Caki2 (cell line): Measurements from ENCODE around the gene GZMB. TPM values are rescaled to one million over a fixed set of nuclear protein-coding genes. Genes with fewer than 3 reads are reported as not detected.
"Not testable (repeated sequence)": the region's sequence is repeated elsewhere in the genome, so short reads cannot be mapped to it uniquely, and the experiment has no call there.

ENCODE experiments used
- DNase-seq: peaks from one replicate; pipeline ENCODE4 v3.0.0-alpha.2; 2015; ENCODE audit warnings: low read depth
- in situ Hi-C: cut with HindIII; loops from 2 replicates; pipeline ENCODE4 v1.10.0; 2016; ENCODE audit warnings: low sequenced_read_pairs, low pct_unique_long_range_greater_than_20kb, mixed read lengths
- total RNA-seq: library from RNA; depleted of rRNA; stranded (reverse); fragments of >200 nt; shearing (Covaris generic); gene quantifications from 2 replicates; pipeline ENCODE4 v1.2.3, GENCODE V29; 2014; ENCODE audit warnings: low replicate concordance; rRNA removed

GZMB gene, protein sequence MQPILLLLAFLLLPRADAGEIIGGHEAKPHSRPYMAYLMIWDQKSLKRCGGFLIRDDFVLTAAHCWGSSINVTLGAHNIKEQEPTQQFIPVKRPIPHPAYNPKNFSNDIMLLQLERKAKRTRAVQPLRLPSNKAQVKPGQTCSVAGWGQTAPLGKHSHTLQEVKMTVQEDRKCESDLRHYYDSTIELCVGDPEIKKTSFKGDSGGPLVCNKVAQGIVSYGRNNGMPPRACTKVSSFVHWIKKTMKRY
- total RNA-seq, result not detected in 2 replicates

DNA sequence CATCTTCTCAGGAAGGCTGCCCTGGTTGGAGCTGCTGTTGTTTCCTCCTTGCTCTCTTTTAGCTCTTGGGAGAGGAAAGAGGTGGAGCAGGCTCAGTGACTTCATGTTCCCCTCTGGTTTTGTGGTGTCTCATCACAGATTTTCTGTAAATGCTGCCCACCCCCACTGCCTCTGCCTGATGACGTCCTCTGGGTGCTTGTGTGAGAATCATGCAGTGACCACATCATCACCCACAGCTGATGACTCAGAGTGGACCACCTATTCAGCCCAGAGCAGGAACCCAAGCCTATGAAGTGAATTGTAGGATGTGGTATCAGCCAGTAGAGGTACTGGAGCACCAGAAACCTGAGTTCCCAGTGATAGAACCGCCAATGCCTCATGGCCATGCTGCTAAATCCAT, at the start of gene GZMB:
Gene GZMB (minus strand): TSS at position 33 of the 400 bp plus-strand sequence. CDS start 30 bp downstream, at position 3.
- in situ Hi-C loops, result no loop called here
- no peak for DNase-seq

DNA sequence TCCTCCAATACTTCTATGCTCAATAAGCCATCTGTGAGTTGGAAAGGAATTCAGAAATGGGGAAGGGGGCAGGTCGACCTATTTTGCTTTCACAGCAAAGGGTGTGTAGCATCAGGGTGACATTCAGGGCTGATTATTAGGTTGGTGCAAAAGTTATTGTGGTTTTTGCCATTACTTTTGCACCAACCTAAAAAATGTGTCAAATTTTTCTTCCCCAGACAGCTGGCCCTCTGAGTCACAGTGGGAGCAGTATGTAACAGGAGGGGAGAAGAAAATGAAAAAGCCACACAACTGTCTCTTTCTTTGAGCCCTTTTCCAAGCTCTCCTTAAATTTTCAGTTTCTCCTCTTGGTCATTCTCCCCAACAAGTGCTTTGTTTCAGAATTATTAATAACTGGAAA, 47.1 kb upstream of the GZMB start:
- no peak for DNase-seq

DNA sequence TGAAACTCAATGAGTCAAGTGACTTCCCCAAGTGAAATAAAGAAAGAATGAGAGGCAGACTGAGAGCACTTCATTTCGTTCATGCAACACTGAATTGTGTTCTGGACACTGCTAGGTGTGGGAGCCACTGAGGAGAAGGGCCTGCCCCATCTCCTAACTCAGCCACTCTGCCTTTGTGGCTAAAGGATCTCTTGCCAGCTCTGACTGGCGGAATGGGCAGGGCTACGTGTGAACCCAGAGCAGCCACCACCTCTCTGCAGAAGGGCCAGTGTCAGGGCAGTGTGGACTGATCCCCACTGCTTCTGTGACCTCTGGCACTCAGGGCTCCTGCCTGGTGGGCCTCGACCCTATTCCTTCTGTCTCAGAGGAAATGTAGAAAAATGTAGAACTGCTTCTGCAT, 46.5 kb upstream of the GZMB start:
- in situ Hi-C loops, result no loop called here
- no peak for DNase-seq

More for the DNA sequence above, 47.1 kb upstream of the GZMB start:
- in situ Hi-C loops, result no loop called here

DNA sequence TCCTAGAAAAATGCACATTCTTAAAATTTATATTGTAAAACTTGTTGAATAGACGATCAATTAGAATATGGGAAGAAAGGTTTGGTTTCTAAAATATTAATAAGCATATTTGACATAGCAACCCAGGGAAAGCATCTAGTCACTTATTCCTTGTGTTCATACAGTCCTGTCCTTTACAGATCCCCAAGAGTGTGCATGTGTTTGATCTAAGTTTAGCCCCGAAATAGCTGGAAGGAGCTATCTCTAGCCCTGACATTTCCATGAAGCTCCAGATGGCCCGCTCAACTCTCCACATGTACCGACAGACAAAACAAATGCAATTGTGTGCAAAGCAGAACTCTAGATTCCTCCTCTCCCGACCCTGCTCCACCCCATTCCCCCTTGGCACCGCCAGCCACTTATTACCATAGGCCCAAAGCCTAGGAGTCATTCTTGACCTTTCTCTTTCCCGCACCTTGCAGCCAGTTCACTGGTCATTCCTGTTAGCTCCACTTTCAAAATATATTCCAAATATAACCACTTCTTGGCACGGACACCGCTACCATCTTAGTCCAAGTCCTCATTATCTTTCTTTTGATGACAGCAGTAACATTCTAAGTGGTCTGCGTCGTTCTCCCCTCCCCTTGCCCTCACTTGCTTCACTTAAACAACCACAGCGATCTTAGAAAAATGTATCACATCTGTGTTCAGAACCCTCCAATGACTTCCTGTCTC, 45.4 kb upstream of the GZMB start:
- in situ Hi-C loops, result no loop called here
- DNase-seq, result no peak

DNA sequence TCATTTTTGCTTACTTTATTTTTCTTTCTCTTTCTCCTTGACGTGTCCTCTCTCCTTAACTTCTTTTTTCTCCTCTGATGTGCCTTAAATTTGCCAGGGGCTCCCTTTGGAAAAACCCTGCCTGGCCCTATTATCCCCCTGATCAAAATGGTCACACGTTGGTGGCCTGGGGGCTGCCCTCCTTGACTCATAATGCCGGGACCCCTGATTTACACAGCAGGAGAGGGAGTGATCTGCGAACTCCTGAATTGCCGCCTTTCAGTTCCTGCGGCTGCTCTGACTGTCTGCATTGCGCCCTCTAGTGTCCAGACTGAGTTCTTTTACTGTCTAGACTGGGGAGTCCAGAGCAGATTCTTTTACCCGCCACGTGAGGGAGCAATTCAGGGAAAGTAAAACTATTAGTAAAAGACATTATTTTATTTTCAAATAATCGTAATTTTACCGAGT, 44.8 kb upstream of the GZMB start:
- in situ Hi-C loops, result no loop called here
- peak; percentile 50 for DNase-seq

DNA sequence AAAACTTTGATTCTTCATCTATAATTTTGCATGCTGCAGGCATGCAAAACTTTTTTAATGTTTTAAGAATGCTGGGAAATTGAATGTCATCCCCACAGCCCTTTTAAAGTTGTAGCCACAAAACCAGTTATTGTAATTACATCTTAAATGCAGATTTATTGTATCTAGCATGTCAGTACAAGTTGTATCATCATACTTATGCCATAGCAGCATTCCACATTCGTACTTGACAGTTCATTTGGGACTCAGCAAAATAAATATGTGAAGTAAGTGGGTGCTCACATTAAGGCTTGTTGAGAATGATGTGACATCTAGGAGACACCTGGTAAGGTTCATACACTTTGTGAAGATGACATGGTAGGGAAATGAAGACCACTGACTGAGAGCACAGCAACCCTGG, 44.0 kb upstream of the GZMB start:
- no peak for DNase-seq
- in situ Hi-C loops, result no loop called here

DNA sequence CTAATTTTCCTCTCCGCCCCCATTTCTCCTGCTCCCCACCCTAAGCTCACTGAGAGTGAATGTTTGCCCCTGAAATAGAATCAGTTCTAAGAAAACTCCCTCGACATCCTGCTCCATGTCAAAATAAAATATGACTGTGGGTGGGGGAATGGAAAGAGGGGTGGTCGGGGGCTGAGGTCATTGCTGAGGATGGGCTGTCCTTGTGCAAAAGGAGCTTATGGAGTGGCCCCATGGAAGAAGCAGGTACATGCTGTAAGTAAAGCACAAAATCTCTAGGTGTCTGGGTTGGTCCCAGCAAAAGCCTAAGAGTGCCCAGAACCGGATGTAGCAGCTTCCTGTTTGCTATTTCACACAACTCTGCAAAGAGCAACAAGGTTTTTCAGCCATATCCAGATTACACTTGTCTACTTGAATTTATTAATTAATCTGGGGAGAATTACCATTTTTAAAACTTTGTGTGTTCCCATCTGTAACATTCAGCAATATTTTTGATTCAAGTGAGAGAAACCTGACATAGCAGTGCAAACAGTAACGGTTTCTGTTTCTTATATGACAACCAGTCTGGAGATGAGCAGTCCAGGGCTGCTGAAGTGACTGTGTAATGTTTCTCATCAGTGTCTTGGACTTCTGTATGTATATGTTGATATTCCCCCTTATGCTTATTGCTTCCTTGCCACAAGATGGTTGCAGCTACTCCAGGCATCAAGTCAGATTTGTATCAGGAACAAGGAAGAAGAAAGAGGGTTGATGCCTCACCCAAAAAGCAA, 40.4 kb upstream of the GZMB start:
- DNase-seq, result no peak
- in situ Hi-C loops, result no loop called here

DNA sequence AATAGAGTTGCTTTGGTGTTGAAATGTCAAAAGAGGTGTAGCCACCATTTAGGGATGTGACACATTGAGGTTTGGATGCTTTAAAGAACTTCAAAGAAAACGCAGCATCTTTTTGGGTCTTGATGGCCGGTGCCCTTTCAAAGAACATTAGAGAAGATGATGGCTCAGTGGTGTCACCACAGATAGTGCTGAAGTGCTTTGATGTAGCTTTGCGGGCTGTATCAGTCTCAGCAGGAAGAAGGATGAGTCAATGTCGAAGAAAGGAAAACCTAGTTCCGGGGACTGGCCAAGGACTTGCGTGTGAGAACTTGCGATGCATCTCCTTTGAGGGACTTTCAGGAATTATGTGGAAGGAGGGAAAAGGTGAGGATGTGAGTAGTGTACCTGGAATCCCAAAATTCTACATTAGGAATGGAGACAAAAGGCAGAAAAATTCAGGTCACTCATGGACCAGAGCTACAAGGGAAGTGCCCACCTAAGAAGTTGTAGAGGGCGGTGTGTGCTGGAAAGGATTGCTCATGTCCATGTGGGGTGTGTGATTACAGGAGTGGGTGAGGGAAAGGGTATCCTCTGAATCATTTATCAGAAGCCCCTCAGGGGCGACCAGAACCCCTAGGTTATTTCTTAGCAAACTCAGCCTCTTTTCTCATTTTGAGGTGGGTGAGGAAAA, 39.7 kb upstream of the GZMB start:
- no peak for DNase-seq
- in situ Hi-C loops, result no loop called here

DNA sequence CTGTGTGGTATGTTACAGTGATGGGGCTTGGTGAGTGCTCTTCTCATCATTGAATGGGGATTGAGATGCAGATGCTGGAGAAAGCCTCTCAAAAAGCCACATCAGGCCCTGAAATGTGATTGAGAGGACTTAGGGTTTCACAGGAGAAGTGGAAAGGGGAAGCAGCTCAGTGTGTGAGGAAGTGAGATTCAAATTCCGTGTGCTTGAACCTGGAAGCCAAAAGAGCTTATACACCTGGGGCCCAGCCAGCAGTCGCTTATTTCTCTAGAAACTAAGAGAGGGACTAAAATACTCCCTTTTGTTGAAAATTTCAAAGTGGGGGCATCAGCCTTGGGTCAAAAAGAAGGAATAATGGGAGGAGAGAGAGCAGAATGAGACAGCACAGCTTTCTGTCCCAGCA, 39.1 kb upstream of the GZMB start:
- DNase-seq, result no peak
- in situ Hi-C loops, result no loop called here

DNA sequence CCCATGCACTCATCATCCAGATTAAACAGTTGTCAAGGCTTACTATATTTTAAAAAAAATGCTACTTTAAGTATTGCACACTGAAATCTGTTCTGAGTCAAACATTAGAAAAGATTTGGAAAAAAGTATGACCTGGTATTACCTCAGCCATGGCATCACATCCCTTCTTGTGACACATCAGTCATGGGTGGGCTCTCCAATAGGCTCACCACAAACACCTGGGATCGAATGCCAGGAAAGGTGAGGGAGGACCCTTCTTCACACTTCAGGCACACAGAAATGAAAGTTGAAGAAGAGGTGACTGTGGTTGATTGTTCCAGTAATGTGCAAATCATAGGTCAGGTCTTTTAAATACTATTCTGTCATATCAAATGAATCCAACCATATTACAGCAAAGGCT, 36.6 kb upstream of the GZMB start:
- no peak for DNase-seq
- in situ Hi-C loops, result no loop called here

DNA sequence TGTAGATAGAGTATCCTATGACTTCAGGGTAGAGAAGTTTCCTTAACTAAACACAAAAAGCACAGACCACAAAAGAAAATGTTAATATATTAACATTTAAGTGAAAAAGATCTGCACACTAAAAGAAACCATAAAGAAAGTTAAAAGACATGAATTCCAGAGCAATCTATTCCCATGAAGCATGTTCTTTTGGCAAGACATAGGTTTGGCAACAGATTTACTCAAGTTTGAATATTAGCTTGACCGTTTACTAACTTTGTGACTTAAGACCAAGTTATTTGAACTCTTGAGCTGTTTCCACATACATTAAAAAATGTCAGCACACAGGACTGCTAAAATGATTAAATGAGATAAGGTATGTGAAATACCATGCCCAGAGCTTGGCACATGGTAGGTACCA, 35.7 kb upstream of the GZMB start:
- in situ Hi-C loops, result no loop called here
- DNase-seq, result no peak

DNA sequence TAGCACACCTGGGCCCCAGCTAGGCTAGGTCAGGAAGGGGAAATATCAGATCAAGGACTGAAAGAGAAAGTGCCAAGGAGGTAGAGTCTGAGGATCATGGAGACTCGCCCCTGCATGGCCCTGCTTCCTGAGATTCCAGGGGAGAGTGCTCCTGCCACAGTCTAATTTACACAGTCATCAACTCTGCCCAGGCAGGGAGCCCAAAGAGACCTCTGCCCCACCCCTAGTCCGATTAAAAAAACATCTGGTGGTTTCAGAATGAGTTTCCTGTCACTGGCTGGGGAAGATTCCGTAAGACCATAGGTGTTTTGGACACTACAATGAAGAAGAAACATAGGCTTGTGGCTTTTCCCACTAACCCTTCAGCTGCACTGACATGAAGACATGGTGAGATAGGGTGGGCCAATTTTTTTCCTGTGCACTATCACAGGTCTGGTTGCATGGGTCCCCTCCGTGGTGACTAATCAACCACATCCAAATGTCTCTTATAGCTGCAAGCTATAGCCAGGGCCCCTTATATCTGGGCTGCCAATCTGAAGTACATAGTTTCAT, 31.5 kb upstream of the GZMB start:
- DNase-seq, result no peak
- in situ Hi-C loops, result no loop called here

DNA sequence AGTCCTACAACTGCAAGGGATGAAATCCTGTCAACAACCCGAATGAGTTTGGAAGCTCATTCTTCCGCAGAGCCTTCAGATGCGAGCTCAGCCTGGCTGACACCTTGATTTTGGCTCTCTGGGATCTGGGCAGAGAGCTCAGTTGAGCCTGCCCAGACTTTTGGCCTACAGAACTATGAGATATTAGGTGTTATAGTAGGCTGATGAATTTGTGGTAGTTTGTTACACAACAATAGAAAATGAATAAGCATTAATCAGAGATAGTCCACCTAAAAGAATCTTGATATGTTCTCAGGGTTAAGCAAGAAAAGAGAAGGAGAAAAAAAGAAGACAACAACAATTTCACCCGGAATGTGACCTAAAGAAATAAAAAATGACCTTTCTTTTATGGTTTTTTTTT, 30.4 kb upstream of the GZMB start:
- in situ Hi-C loops, result no loop called here
- DNase-seq, result no peak

DNA sequence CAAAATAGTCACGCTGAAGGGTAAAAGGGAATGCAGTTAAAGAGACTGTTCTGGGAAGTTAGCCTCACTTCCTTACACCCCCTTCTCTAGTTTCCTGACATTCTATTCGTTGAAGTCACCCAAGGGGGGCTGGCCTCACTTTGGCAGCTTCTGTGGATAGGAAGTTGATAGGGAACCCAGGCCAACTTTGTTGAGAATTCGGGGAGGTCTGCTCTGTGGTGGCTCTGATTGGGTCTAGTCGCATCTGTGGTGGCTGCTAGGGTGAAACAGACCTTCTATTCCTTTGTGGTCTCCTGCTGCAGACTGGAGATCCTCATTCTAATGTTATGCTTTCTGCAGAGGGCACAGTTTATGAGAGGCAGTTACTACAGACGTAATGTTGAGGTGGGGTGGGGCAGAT, 28.8 kb upstream of the GZMB start:
- in situ Hi-C loops, result no loop called here
- DNase-seq, result no peak

DNA sequence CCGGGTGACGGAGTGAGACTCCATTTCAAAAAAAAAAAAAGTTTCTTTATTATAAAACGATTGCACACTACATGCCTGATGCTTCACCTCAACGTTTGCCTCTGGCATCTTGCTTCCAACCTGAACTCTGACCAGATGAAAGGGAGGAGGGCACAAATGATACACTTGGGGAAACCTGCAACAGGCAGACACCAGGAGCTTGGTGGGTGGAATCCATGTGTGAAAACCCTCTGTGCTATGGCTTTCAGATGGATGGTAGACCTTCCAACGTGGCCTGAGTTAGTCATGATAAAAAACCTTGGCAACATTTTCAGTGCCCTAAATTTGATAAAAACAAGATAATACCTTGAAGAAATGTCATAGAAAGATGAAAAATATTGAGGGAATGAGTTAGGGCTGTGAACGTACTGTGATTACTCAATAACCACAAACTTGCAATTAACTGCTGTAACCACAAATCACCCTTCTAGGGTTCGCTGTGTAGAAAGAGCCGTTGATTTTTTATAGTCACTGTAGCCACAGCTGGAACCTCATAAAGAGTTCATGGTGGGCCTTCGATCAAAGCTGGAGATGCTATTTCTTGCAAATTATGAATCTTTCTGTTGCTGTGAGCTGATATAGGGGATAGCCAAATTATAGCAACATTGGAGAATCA, 26.1 kb upstream of the GZMB start:
- DNase-seq, result no peak
- in situ Hi-C loops, result no loop called here

DNA sequence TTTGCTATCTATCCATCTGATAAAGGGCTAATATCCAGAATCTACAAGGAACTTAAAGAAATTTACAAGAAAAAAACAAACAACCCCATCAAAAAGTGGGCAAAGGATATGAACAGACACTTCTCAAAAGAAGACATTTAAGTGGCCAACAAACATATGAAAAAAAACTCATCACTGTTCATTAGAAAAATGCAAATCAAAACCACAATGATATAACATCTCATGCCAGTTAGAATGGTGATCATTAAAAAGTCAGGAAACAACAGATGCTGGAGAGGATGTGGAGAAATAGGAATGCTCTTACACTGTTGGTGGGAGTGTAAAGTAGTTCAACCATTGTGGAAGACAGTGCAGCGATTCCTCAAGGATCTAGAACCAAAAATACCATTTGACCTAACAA, 14.4 kb upstream of the GZMB start:
- DNase-seq, in situ Hi-C loops: not testable (repeated sequence)

DNA sequence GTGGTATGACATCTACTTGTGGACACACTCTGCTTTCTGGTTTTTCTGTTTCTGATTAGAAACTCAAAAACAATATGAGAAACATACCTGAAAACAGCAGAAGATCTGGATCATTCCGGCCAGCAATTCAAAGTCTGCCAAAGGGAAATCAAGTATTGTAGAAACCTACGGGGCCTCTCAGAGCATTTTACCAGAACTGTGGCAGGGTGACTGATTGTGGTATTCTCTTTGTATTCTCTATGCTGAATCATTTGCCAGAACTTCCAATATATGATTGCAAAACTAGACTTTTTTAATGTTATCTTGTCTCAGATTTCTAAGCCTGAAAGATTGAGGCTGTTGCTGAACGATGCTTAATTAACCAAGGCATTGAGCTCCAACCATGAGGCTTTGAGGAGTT, 5.9 kb upstream of the GZMB start:
- in situ Hi-C loops, result no loop called here
- no peak for DNase-seq

DNA sequence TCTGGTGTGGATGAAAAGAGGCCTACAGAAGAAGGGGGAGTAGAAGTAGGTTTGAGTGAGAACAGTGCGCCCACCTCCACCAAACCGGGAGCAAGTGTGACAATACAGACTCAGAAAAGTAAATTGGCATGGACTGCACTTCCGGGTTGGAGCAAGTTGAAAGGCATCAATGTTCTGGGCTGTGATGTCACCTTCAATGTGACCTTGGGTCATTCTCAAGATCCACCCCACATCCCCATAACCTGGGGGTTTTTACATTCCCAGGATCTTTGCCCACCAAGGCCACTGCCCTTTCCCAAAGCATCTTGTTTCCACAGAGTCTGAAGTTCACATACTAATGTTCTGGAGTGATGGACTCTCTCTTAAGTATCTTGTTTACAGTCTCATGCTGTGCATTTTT, 5.3 kb upstream of the GZMB start:
- DNase-seq, result no peak
- in situ Hi-C loops, result no loop called here
